ENCODE data around the gene PLA2G1B. TPM values are rescaled to one million over a fixed set of nuclear protein-coding genes. Genes with fewer than 3 reads are reported as not detected.
A peak's percentile ranks its signal among the peaks of the same experiment; 100 is the strongest.

Gene PLA2G1B
- total RNA-seq, result not detected

DNA sequence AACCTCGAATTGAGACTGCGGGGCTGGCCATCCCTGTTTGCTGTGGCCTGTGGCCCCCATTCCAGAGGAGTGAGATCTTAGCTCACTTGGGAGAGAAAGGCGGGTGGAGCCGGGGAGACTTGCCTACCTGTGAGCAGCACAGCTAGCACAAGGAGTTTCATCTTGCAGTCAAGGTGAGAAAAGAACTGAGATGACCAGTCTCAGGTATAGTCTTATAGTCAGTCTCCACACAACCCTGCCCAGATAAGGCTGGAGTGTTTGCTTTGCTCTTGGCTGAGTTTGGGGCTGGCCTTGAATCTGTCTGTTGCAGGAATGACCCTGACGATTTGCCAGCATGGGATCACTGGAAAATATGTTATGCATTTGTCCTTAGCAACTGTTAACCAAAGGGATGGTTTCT lies at the start of gene PLA2G1B:
Gene PLA2G1B (minus strand): TSS at position 187 of the 400 bp plus-strand sequence. CDS start 26 bp downstream, at position 161.
- Mint-ChIP-seq H3K4me3 (no peak within 1 kb of the TSS), H3K36me3 (ENCODE audit: low read depth) (no peaks in the 10 kb centered on the region), H3K27me3 (ENCODE audit: low read depth) (peaks cover 3% of the 10 kb centered on the region), H3K27ac (no peak within 1 kb of the TSS), H3K9me3 (no peaks in the 10 kb centered on the region), H3K4me1 (ENCODE audit: low read depth) (no peaks in the 10 kb centered on the region)
- intact Hi-C loops (cut with micrococcal nuclease), result loop anchor here (5.0 kb wide), 1 partner anchor 385 kb away; the partner anchor contains the start of gene UNC119B
- no peak for DNase-seq
- CTCF ChIA-PET, result interaction anchor here (0.9 to 2.7 kb wide), 4 partner anchors 25 to 175 kb away, joined by 3 to 14 read pairs (median 4); partner anchors contain the start of gene SIRT4

- no peak overlapping the region for H3K27ac Mint-ChIP-seq
- DNase-seq, result no peak
- no peak overlapping the region for H3K4me3 Mint-ChIP-seq
- intact Hi-C loops (cut with micrococcal nuclease), result no loop called here
- no peaks in the 10 kb centered on the region for H3K9me3 Mint-ChIP-seq
- no peaks in the 10 kb centered on the region for H3K36me3 Mint-ChIP-seq (ENCODE audit: low read depth)
- CTCF ChIA-PET, result interaction anchor here (3.5 kb wide), 1 partner anchor 54 kb away, joined by 10 read pairs; no protein-coding TSS in a partner anchor
- H3K4me1 Mint-ChIP-seq (ENCODE audit: low read depth), result no peaks in the 10 kb centered on the region
- H3K27me3 Mint-ChIP-seq (ENCODE audit: low read depth), result peaks cover 34% of the 10 kb centered on the region
These were observed 49.5 kb upstream of the PLA2G1B start for GRCh38 chr12:120376934-120377572.

DNA sequence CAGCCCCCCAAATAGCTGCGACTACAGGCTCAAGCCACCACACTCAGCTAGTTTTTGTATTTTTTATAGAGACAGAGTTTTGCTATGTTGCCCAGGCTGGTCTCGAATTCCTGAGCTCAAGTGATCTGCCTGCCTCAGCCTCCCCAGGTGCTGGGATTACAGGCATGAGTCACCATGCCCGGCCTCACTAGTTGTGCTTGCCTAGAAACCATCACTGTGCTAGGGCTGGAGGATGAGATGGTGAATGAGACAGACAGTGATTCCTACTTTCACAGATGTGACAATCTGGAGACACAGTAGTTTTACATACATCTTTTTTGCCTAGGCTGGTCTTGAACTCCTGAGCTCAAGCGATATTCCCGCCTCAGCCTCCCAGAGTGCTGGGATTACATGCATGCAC lies 48.8 kb upstream of the PLA2G1B start:
- intact Hi-C loops (cut with micrococcal nuclease), result no loop called here
- no peak for DNase-seq
- no peak overlapping the region for H3K27ac Mint-ChIP-seq
- H3K9me3 Mint-ChIP-seq, result no peaks in the 10 kb centered on the region
- H3K4me1 Mint-ChIP-seq (ENCODE audit: low read depth), result no peaks in the 10 kb centered on the region
- H3K4me3 Mint-ChIP-seq, result no peak overlapping the region
- no peaks in the 10 kb centered on the region for H3K36me3 Mint-ChIP-seq (ENCODE audit: low read depth)
- CTCF ChIA-PET, result interaction anchor here (3.5 kb wide), 1 partner anchor 54 kb away, joined by 10 read pairs; no protein-coding TSS in a partner anchor
- H3K27me3 Mint-ChIP-seq (ENCODE audit: low read depth), result peaks cover 38% of the 10 kb centered on the region

DNA sequence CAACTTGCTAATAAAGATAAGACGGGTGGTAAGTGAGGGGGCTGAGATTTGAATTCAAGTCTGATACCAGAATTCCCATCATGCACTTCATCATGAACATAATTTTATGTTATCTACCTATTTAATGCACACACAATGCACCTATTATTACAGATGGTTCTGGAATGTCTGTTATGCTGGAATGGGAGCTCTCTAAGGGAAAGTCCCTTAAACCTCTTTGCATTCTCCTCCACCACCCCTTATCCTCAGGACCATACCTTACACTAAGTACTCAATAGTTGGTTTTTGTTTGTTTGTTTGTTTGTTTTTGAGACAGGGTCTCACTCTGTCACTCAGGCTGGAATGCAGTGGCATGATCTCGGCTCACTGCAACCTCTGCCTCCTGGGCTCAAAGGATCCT lies 48.4 kb upstream of the PLA2G1B start:
- H3K27me3 Mint-ChIP-seq (ENCODE audit: low read depth), result peaks cover 38% of the 10 kb centered on the region
- DNase-seq, result no peak
- H3K4me3 Mint-ChIP-seq, result no peak overlapping the region
- H3K9me3 Mint-ChIP-seq, result no peaks in the 10 kb centered on the region
- H3K4me1 Mint-ChIP-seq (ENCODE audit: low read depth), result no peaks in the 10 kb centered on the region
- H3K36me3 Mint-ChIP-seq (ENCODE audit: low read depth), result no peaks in the 10 kb centered on the region
- CTCF ChIA-PET, result interaction anchor here (3.5 kb wide), 1 partner anchor 55 kb away, joined by 10 read pairs; no protein-coding TSS in a partner anchor
- H3K27ac Mint-ChIP-seq, result no peak overlapping the region
- intact Hi-C loops (cut with micrococcal nuclease), result no loop called here

DNA sequence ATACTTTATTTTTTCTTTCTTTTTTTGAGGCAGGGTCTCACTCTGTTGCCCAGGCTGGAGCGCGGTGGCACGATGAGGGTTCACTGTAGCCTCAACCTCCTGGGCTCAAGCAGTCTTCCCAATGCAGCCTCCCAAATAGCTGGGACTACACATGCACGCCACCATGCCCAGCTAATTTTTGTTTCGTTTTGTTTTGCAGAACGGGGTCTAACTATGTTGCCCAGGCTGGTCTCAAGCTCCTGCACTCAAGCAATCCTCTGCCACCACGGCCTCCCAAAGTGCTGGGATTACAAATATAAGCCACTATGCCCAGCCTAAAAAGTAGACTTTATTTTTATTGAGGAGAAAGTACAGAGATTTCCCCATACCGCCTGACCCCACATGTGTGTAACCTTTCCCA lies 46.1 kb upstream of the PLA2G1B start:
- intact Hi-C loops (cut with micrococcal nuclease), result no loop called here
- CTCF ChIA-PET, result interaction anchor here (0.7 to 3.5 kb wide), 4 partner anchors 10 to 303 kb away, joined by 3 to 10 read pairs (median 5); no protein-coding TSS in a partner anchor
- DNase-seq, result no peak
- H3K4me1 Mint-ChIP-seq (ENCODE audit: low read depth), result peaks cover 9% of the 10 kb centered on the region
- no peak overlapping the region for H3K27ac Mint-ChIP-seq
- peaks cover 52% of the 10 kb centered on the region for H3K27me3 Mint-ChIP-seq (ENCODE audit: low read depth)
- H3K4me3 Mint-ChIP-seq, result no peak overlapping the region
- H3K36me3 Mint-ChIP-seq (ENCODE audit: low read depth), result no peaks in the 10 kb centered on the region
- no peaks in the 10 kb centered on the region for H3K9me3 Mint-ChIP-seq

GRCh38 chr12:120370343-120371243 lies 43.0 kb upstream of the PLA2G1B start:
- peak overlapping the region; percentile 66 for H3K4me3 Mint-ChIP-seq
- no peak overlapping the region for H3K27ac Mint-ChIP-seq
- CTCF ChIA-PET, result interaction anchor here (0.7 kb wide), 1 partner anchor 709 kb away, joined by 4 read pairs; no protein-coding TSS in a partner anchor
- peaks cover 15% of the 10 kb centered on the region for H3K4me1 Mint-ChIP-seq (ENCODE audit: low read depth)
- intact Hi-C loops (cut with micrococcal nuclease), result no loop called here
- peaks cover 69% of the 10 kb centered on the region for H3K27me3 Mint-ChIP-seq (ENCODE audit: low read depth)
- no peaks in the 10 kb centered on the region for H3K9me3 Mint-ChIP-seq
- H3K36me3 Mint-ChIP-seq (ENCODE audit: low read depth), result no peaks in the 10 kb centered on the region
- DNase-seq, result no peak

- H3K27me3 Mint-ChIP-seq (ENCODE audit: low read depth), result peaks cover 68% of the 10 kb centered on the region
- H3K9me3 Mint-ChIP-seq, result no peaks in the 10 kb centered on the region
- H3K36me3 Mint-ChIP-seq (ENCODE audit: low read depth), result no peaks in the 10 kb centered on the region
- peaks cover 15% of the 10 kb centered on the region for H3K4me1 Mint-ChIP-seq (ENCODE audit: low read depth)
- H3K4me3 Mint-ChIP-seq, result peak overlapping the region; percentile 66
- CTCF ChIA-PET, result interaction anchor here (0.6 kb wide), 1 partner anchor 64 kb away, joined by 3 read pairs; no protein-coding TSS in a partner anchor
- no peak overlapping the region for H3K27ac Mint-ChIP-seq
- intact Hi-C loops (cut with micrococcal nuclease), result no loop called here
- no peak for DNase-seq
These were observed 42.2 kb upstream of the PLA2G1B start for GRCh38 chr12:120369603-120370342.

DNA sequence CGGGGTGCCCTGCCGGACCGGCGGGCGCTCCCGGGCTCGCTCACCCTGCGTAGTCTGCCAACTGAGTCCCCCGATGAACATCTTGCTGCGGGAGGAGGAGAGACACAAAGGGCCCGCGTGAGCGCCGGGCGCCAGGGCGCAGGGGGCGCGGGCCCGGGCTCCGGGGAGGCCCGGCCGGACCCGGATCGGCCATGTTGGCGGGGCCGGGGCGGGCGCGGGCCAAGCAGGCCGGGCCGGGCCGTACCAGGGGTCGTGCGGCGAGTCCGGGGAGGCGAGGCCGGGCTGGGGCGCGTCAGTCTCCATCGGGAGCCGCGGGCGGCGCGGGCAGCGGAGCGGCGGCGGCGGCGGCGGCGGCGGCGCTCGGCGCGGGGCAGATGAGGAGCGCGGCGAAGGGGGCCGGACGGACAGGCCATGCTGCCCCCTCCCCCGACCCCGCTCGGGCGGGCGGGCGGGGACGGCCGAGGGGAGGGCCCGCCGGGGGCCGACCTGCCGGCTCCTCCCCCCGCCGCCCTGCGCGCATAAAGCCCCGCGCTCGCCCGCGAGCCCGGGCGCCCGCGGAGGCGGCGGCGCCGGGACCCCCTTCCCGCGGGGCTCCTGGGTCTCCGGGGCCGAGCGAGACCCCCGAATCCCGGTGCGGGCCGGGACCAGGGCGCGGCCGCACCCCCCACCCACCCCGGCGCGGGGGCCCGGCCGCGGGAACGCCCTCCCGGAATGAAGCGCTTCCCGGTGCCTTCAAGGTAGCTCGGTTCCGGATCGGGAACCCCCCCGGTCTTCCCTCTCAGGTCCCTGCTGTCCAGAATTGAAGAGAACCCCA lies 41.4 kb upstream of the PLA2G1B start, which contains the start of gene MSI1:
Gene MSI1 (minus strand): TSS at position 376 of the 814 bp plus-strand sequence. CDS start 73 bp downstream, at position 303.
- Mint-ChIP-seq H3K9me3 (no peaks in the 10 kb centered on the region), H3K4me3 (peak within 1 kb of the TSS; percentile 66), H3K27me3 (ENCODE audit: low read depth) (peaks cover 67% of the 10 kb centered on the region), H3K36me3 (ENCODE audit: low read depth) (no peaks in the 10 kb centered on the region), H3K27ac (no peak within 1 kb of the TSS), H3K4me1 (ENCODE audit: low read depth) (peaks cover 15% of the 10 kb centered on the region)
- no peak for DNase-seq
- intact Hi-C loops (cut with micrococcal nuclease), result no loop called here
- CTCF ChIA-PET, result interaction anchor here (0.6 kb wide), 1 partner anchor 65 kb away, joined by 3 read pairs; no protein-coding TSS in a partner anchor

DNA sequence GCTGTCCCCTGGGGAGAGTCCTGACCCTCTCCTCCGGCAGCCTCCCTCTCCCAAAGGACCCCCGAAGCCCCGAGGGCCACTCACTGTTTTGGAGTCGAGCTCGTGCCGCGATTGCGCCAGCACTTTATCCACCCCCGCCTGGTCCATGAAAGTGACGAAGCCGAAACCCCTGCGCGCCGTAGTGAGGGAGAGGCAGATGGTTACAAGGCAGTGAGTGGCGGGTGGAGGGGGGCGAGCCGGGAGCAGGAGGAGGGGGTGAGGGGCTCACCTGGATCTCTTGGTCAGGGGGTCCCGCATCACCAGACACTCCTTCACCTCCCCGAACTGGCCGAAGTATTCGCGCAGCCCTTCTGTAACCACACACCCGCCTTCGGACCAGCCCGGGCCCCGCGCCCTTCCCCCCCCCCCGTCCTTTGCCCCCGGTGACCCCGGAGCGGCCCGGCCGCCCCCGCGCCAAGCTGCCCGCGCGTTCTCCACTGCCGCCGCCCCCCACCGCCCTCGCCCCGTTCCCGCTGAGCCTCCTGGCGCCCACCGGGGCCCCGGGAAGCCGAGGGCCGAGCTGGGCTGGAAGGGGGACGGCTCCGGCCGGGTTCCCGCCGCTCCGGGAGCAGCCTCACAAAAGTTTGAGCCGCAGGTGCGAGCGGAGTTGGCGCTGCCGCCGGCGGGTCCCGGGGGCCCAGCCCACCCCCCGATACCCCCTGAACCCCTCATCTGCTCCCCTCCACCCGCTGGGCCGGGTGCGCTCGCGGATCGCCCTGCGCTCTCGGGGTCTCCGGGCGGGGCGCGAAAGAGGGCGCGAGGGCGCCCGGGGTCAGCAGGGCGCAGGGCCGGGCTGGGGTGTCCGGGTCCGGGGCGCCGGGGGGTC lies 40.6 kb upstream of the PLA2G1B start:
- Mint-ChIP-seq H3K4me1 (ENCODE audit: low read depth) (peaks cover 15% of the 10 kb centered on the region), H3K27ac (no peak overlapping the region), H3K9me3 (no peaks in the 10 kb centered on the region), H3K27me3 (ENCODE audit: low read depth) (peaks cover 74% of the 10 kb centered on the region), H3K36me3 (ENCODE audit: low read depth) (no peaks in the 10 kb centered on the region), H3K4me3 (peak overlapping the region; percentile 56)
- CTCF ChIA-PET, result interaction anchor here (0.5 to 1.8 kb wide), 5 partner anchors 11 to 53 kb away, joined by 3 to 10 read pairs (median 3); no protein-coding TSS in a partner anchor
- peak; percentile 52 for DNase-seq
- intact Hi-C loops (cut with micrococcal nuclease), result no loop called here

GRCh38 chr12:120367233-120367923 lies 39.8 kb upstream of the PLA2G1B start:
- Mint-ChIP-seq H3K4me1 (ENCODE audit: low read depth) (peaks cover 15% of the 10 kb centered on the region), H3K4me3 (peak overlapping the region; percentile 56), H3K36me3 (ENCODE audit: low read depth) (no peaks in the 10 kb centered on the region), H3K27me3 (ENCODE audit: low read depth) (peaks cover 76% of the 10 kb centered on the region), H3K27ac (no peak overlapping the region), H3K9me3 (no peaks in the 10 kb centered on the region)
- intact Hi-C loops (cut with micrococcal nuclease), result no loop called here
- DNase-seq, result peak; percentile 36
- CTCF ChIA-PET, result interaction anchor here (0.5 to 1.8 kb wide), 16 partner anchors 10 to 638 kb away, joined by 3 to 10 read pairs (median 3); partner anchors contain the start of gene SIRT4

All from activated naive CD4-positive, alpha-beta T cell treated with anti-CD3 and anti-CD28 coated beads for 36 hours (primary cell).